ENCODE results near the gene ORC6.

- TF ChIP-seq CTCF (IDR thresholded peaks at IDR 0.05; ENCODE audit: low read depth, low read length), result no peak
- peak; percentile 53 for TF ChIP-seq MAX (IDR thresholded peaks at IDR 0.05; ENCODE audit: low read depth, low read length)
- peak; percentile 70 for TF ChIP-seq POLR2A (IDR thresholded peaks at IDR 0.05; ENCODE audit: extremely low read depth, insufficient read length)
- peak; percentile 9; the same call in 1 of the 2 replicates for TF ChIP-seq MYC (IDR thresholded peaks at IDR 0.05; ENCODE audit: low read depth, low read length)
Measured at GRCh38 chr16:46688654-46689364, 650 bp upstream of the ORC6 start, which contains the start of gene VPS35.
